Measurements from ENCODE around the gene PCDHAC1. TPM values are rescaled to one million over a fixed set of nuclear protein-coding genes. Genes with fewer than 3 reads are reported as not detected.

The PCDHAC1 gene
- total and polyA plus RNA-seq, 2 donors (not counting 3 experiments of a cell fraction or from before 2014, with no cell fraction given), result not detected

GRCh38 chr5:140969880-140970279, 43.8 kb downstream of the PCDHAC1 start:
- no peak for TF ChIP-seq JUN (IDR thresholded peaks at IDR 0.05; ENCODE audit: borderline replicate concordance, insufficient read depth, insufficient read length, low read depth)
- TF ChIP-seq FOS (IDR thresholded peaks at IDR 0.05; ENCODE audit: borderline replicate concordance, insufficient read depth, low read length), result no peak
- TF ChIP-seq GATA2 (IDR thresholded peaks at IDR 0.05; ENCODE audit: insufficient read depth, insufficient read length, low read depth, low read length), result no peak
- no peak for TF ChIP-seq POLR2A (IDR thresholded peaks at IDR 0.05; ENCODE audit: low read depth, low read length)
- no peak for TF ChIP-seq MYC (IDR thresholded peaks at IDR 0.05; ENCODE audit: low read depth, low read length)
- no peak for TF ChIP-seq MAX (IDR thresholded peaks at IDR 0.05; ENCODE audit: insufficient read depth, insufficient read length)
- TF ChIP-seq POLR2AphosphoS5 (IDR thresholded peaks at IDR 0.05; ENCODE audit: insufficient read depth, low read depth, low read length), result no peak
- TF ChIP-seq EZH2 (IDR thresholded peaks at IDR 0.05; ENCODE audit: borderline replicate concordance, low read depth, low read length, severe bottlenecking), result no peak
- no peak for TF ChIP-seq CTCF (IDR thresholded peaks at IDR 0.05; ENCODE audit: extremely low read depth in 1 of 2, insufficient read depth in 1 of 2, low read depth in 1 of 2, low read length in 2 of 2)
- BruUV-seq (replicated peaks), result no TSS peak
- Histone ChIP-seq H4K20me1 (replicated peaks; ENCODE audit: control insufficient read depth, extremely low read depth, insufficient read depth, low read length) (no peaks in the 10 kb centered on the region), H3K79me2 (ENCODE audit: control insufficient read depth, insufficient read depth, low read length) (no peaks in the 10 kb centered on the region), H3K4me3 (replicated peaks in 1 of 3; ENCODE audit: insufficient read depth in 1 of 3, low read depth in 1 of 3, low read length in 3 of 3) (no peak overlapping the region), H3K4me1 (ENCODE audit: control insufficient read depth, extremely low read depth, insufficient read depth, low read length) (peaks cover 4% of the 10 kb centered on the region), H3K27me3 (ENCODE audit: control insufficient read depth in 2 of 2, insufficient read depth in 2 of 2, low read length in 2 of 2) (peaks cover 5 to 12% of the 10 kb centered on the region in 2 experiments), H3K27ac (ENCODE audit: insufficient read depth, low read depth, low read length) (no peak overlapping the region), H3K9me3 (replicated peaks; ENCODE audit: control insufficient read depth, insufficient read depth, low read length) (no peaks in the 10 kb centered on the region), H2AFZ (ENCODE audit: low read depth, low read length) (no peak overlapping the region), H3K4me2 (ENCODE audit: insufficient read depth, low read length) (no peak overlapping the region), H3K9ac (replicated peaks; ENCODE audit: extremely low read depth, insufficient read depth, low read length) (no peak overlapping the region), H3K9me1 (replicated peaks; ENCODE audit: control insufficient read depth, extremely low read depth, insufficient read depth, low read length) (no peaks in the 10 kb centered on the region), H3K36me3 (ENCODE audit: control insufficient read depth in 2 of 2, extremely low read depth in 1 of 2, insufficient read depth in 2 of 2, low read length in 2 of 2) (no peaks in the 10 kb centered on the region)
- no peak for DNase-seq (ENCODE audit: low read depth, low spot score)
- POLR2A ChIA-PET, result no interaction called here
- FAIRE-seq, result no peak
- intact Hi-C loops (cut with micrococcal nuclease), result loop anchor here (5.0 kb wide), 1 partner anchor 72 kb away; no protein-coding TSS in a partner anchor
- dilution Hi-C loops (cut with MboI; ENCODE audit: extremely low pct_ligation_motif_present, low sequenced_read_pairs), result no loop called here
- CTCF ChIA-PET, result no interaction called here

All from endothelial cell of umbilical vein (primary cell).